ENCODE measurements around the gene SYNPO. TPM values are rescaled to one million over a fixed set of nuclear protein-coding genes. Genes with fewer than 3 reads are reported as not detected.

Gene SYNPO
- total RNA-seq, 4 donors from 2014 or later, result 20.4 to 54.0 (median 39.3) TPM

GRCh38 chr5:150630016-150630415 lies 10.4 kb upstream of the SYNPO start:
- peaks cover 68 to 78% (median 69%) of the 10 kb centered on the region in 4 donors for H3K4me1 ChIP-seq
- DNase-seq (ENCODE audit: extremely low spot score), result no peak
- H3K4me3 ChIP-seq, result no peak overlapping the region
- no peak overlapping the region for H3K27ac ChIP-seq (replicated peaks in 1 of 4)
- TF ChIP-seq POLR2A (IDR thresholded peaks at IDR 0.05; ENCODE audit: low read depth) (no peak), EP300 (IDR thresholded peaks at IDR 0.05) (no peak), POLR2AphosphoS5 (IDR thresholded peaks at IDR 0.05) (no peak), CTCF (IDR thresholded peaks at IDR 0.05) (no peak)
- H3K36me3 ChIP-seq, result peaks cover 0 to 37% (median 3%) of the 10 kb centered on the region in 4 donors
- intact Hi-C loops (cut with DNase I), result no loop called here
- no peaks in the 10 kb centered on the region for H3K9me3 ChIP-seq
- 90% methylated on average over 2 of the region's 6 CpGs for WGBS
- no peaks in the 10 kb centered on the region for H3K27me3 ChIP-seq

- intact Hi-C loops (cut with DNase I), result no loop called here
- DNase-seq (ENCODE audit: extremely low spot score), result no peak
- no peak for TF ChIP-seq EP300 (IDR thresholded peaks at IDR 0.05)
- no peak for TF ChIP-seq CTCF (IDR thresholded peaks at IDR 0.05)
- no peak for TF ChIP-seq POLR2AphosphoS5 (IDR thresholded peaks at IDR 0.05)
- TF ChIP-seq POLR2A (IDR thresholded peaks at IDR 0.05; ENCODE audit: low read depth), result no peak
- H3K27me3 ChIP-seq, result no peaks in the 10 kb centered on the region
- H3K27ac ChIP-seq (replicated peaks in 1 of 4), result peak overlapping the region in 2 of 4 donors; percentile 22 to 25
- H3K4me3 ChIP-seq, result no peak overlapping the region
- H3K36me3 ChIP-seq, result peaks cover 0 to 41% (median 3%) of the 10 kb centered on the region in 4 donors
- H3K4me1 ChIP-seq, result peaks cover 67 to 75% (median 71%) of the 10 kb centered on the region in 4 donors
- no peaks in the 10 kb centered on the region for H3K9me3 ChIP-seq
- WGBS, result 72% methylated on average over 9 of the region's 9 CpGs
Observed at GRCh38 chr5:150630461-150631325, 9.8 kb upstream of the SYNPO start.

GRCh38 chr5:150631326-150631701 lies 9.1 kb upstream of the SYNPO start:
- H3K36me3 ChIP-seq, result peaks cover 0 to 41% (median 3%) of the 10 kb centered on the region in 4 donors
- H3K27ac ChIP-seq (replicated peaks in 1 of 4), result peak overlapping the region in 1 of 4 donors; percentile 25
- TF ChIP-seq POLR2A (IDR thresholded peaks at IDR 0.05; ENCODE audit: low read depth) (no peak), POLR2AphosphoS5 (IDR thresholded peaks at IDR 0.05) (no peak), EP300 (IDR thresholded peaks at IDR 0.05) (no peak)
- H3K9me3 ChIP-seq, result no peaks in the 10 kb centered on the region
- no peaks in the 10 kb centered on the region for H3K27me3 ChIP-seq
- peaks cover 66 to 79% (median 70%) of the 10 kb centered on the region in 4 donors for H3K4me1 ChIP-seq
- no peak for DNase-seq (ENCODE audit: extremely low spot score)
- intact Hi-C loops (cut with DNase I), result no loop called here
- H3K4me3 ChIP-seq, result no peak overlapping the region
- 91% methylated on average over 6 of the region's 6 CpGs for WGBS

GRCh38 chr5:150632305-150633160 lies 7.9 kb upstream of the SYNPO start:
- no peaks in the 10 kb centered on the region for H3K9me3 ChIP-seq
- no peak for DNase-seq (ENCODE audit: extremely low spot score)
- H3K27ac ChIP-seq (replicated peaks in 1 of 4), result peak overlapping the region in 2 of 4 donors; percentile 34 to 40
- H3K27me3 ChIP-seq, result no peaks in the 10 kb centered on the region
- peaks cover 0 to 49% (median 3%) of the 10 kb centered on the region in 4 donors for H3K36me3 ChIP-seq
- H3K4me3 ChIP-seq, result no peak overlapping the region
- peaks cover 66 to 79% (median 69%) of the 10 kb centered on the region in 4 donors for H3K4me1 ChIP-seq
- WGBS, result 74% methylated on average over 9 of the region's 10 CpGs
- intact Hi-C loops (cut with DNase I), result no loop called here
- TF ChIP-seq CTCF (IDR thresholded peaks at IDR 0.05) (no peak), EP300 (IDR thresholded peaks at IDR 0.05) (no peak), POLR2AphosphoS5 (IDR thresholded peaks at IDR 0.05) (no peak), POLR2A (IDR thresholded peaks at IDR 0.05; ENCODE audit: low read depth) (no peak)

- peaks cover 66 to 81% (median 69%) of the 10 kb centered on the region in 4 donors for H3K4me1 ChIP-seq
- H3K27me3 ChIP-seq, result no peaks in the 10 kb centered on the region
- TF ChIP-seq CTCF (IDR thresholded peaks at IDR 0.05) (no peak), EP300 (IDR thresholded peaks at IDR 0.05) (no peak), POLR2A (IDR thresholded peaks at IDR 0.05; ENCODE audit: low read depth) (no peak), POLR2AphosphoS5 (IDR thresholded peaks at IDR 0.05) (no peak)
- no peak for DNase-seq (ENCODE audit: extremely low spot score)
- peaks cover 0 to 53% (median 3%) of the 10 kb centered on the region in 4 donors for H3K36me3 ChIP-seq
- no peak overlapping the region for H3K27ac ChIP-seq (replicated peaks in 1 of 4)
- H3K9me3 ChIP-seq, result no peaks in the 10 kb centered on the region
- whole genome bisulfite sequencing, result 80% methylated on average over 2 of the region's 2 CpGs
- H3K4me3 ChIP-seq, result no peak overlapping the region
- intact Hi-C loops (cut with DNase I), result no loop called here
Observed at GRCh38 chr5:150633429-150633828, 7.0 kb upstream of the SYNPO start.
